Endothelial cell of umbilical vein (primary cell): ENCODE measurements around the gene UBASH3A.

Experiments used
- EZH2 ChIP-seq: IDR thresholded peaks from 2 replicates; pipeline ENCODE4 v1.6.1; 2012; ENCODE audit warnings: borderline replicate concordance, low read depth, mild to moderate bottlenecking, moderate library complexity, low read length, inconsistent platforms; ENCODE audit not compliant: severe bottlenecking
- GATA2 ChIP-seq: IDR thresholded peaks from 2 replicates; pipeline ENCODE4 v1.7.0; 2011; ENCODE audit warnings: low read depth, mild to moderate bottlenecking, moderate library complexity, mixed read lengths, low read length; ENCODE audit not compliant: insufficient read length, insufficient read depth
- POLR2A ChIP-seq: IDR thresholded peaks from 2 replicates; pipeline ENCODE4 v1.6.1; 2012; ENCODE audit warnings: low read depth, mild to moderate bottlenecking, control low read depth, low read length
- POLR2AphosphoS5 ChIP-seq: IDR thresholded peaks from 2 replicates; pipeline ENCODE4 v1.6.1; 2012; ENCODE audit warnings: low read depth, mild to moderate bottlenecking, control low read depth, low read length, moderate library complexity; ENCODE audit not compliant: insufficient read depth
- TF ChIP-seq, protein P1 (sequence below), 2 donors: IDR thresholded peaks; 1 replicate in 1 of 2; 2 replicates in 1 of 2; pipeline ENCODE4 v1.5.1; 2011; ENCODE audit warnings: low read length in 2 of 2, mild to moderate bottlenecking in 2 of 2, moderate library complexity in 2 of 2, control low read depth in 1 of 2, inconsistent platforms in 1 of 2, low read depth in 1 of 2; ENCODE audit not compliant: insufficient read depth in 1 of 2; ENCODE audit errors: extremely low read depth in 1 of 2
- TF ChIP-seq, protein P2 (sequence below): IDR thresholded peaks from 2 replicates; pipeline ENCODE4 v1.6.1; 2011; ENCODE audit not compliant: insufficient read depth, insufficient read length

DNA sequence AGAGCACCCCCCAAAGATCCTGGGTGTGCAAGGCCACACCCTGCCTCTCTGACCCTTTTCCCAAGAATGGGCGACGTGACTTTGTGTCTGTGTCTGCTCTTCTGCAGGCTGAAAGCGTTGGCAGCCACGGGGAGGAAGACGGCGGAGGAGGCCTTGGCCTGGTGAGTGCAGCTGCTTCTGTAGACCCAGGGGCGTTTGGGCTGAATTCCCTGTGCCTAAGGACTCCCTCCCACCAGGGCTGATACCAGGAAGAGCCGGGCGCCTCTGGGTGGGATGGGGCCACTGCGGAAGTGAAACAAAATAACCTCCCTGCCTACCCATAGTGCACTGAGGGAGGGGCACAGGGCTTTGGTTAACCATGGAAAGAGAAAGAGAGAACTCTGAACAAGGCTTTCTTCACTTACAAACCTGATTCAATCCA, 2.5 kb downstream of the UBASH3A start:
- TF ChIP-seq, protein P1, sequence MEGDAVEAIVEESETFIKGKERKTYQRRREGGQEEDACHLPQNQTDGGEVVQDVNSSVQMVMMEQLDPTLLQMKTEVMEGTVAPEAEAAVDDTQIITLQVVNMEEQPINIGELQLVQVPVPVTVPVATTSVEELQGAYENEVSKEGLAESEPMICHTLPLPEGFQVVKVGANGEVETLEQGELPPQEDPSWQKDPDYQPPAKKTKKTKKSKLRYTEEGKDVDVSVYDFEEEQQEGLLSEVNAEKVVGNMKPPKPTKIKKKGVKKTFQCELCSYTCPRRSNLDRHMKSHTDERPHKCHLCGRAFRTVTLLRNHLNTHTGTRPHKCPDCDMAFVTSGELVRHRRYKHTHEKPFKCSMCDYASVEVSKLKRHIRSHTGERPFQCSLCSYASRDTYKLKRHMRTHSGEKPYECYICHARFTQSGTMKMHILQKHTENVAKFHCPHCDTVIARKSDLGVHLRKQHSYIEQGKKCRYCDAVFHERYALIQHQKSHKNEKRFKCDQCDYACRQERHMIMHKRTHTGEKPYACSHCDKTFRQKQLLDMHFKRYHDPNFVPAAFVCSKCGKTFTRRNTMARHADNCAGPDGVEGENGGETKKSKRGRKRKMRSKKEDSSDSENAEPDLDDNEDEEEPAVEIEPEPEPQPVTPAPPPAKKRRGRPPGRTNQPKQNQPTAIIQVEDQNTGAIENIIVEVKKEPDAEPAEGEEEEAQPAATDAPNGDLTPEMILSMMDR (IDR thresholded peaks at IDR 0.05; ENCODE audit: extremely low read depth in 1 of 2, insufficient read depth in 1 of 2, low read depth in 1 of 2, low read length in 2 of 2) = no peak
- TF ChIP-seq POLR2A (no peak), GATA2 (no peak), POLR2AphosphoS5 (no peak), EZH2 (no peak)
- TF ChIP-seq, protein P2, sequence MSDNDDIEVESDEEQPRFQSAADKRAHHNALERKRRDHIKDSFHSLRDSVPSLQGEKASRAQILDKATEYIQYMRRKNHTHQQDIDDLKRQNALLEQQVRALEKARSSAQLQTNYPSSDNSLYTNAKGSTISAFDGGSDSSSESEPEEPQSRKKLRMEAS = no peak
